Ovary (tissue), 9 donors: ENCODE results near the gene VWA3B. TPM values are rescaled to one million over a fixed set of nuclear protein-coding genes. Genes with fewer than 3 reads are reported as not detected.

ENCODE experiments used
- DNase-seq, 5 donors: peaks; one replicate each; pipeline ENCODE4 v3.0.0-alpha.2; 2019 to 2020
- H3K27ac ChIP-seq, 2 donors: fragments of 200-600 bp; one replicate each; pipeline versions ENCODE4 v1.5.1 to v1.8.0; 2019 to 2022
- H3K27me3 ChIP-seq: fragments of 200-600 bp; one replicate; pipeline ENCODE4 v1.8.0; 2022
- H3K36me3 ChIP-seq: fragments of 200-600 bp; sonication (generic); one replicate; pipeline ENCODE4 v1.5.1; 2019
- H3K4me1 ChIP-seq: one replicate; pipeline ENCODE4 v1.8.1; 2013; ENCODE audit warnings: mild to moderate bottlenecking, moderate library complexity; ENCODE audit not compliant: insufficient read depth
- H3K4me3 ChIP-seq: fragments of 200-600 bp; sonication (generic); one replicate; pipeline ENCODE4 v1.5.1; 2017
- H3K9me3 ChIP-seq, 2 donors: fragments of 200-600 bp in 1 of 2; sonication (generic) in 1 of 2; one replicate each; pipeline versions ENCODE4 v1.5.1 to v1.8.1; 2013 to 2019; ENCODE audit warnings: mild to moderate bottlenecking in 1 of 2, moderate library complexity in 1 of 2
- CTCF ChIP-seq, 3 donors: fragments of 450-650 bp in 2 of 3; fragments of 200-600 bp in 1 of 3; IDR thresholded peaks; one replicate each; pipeline versions ENCODE4 v1.5.1 to v1.8.0; 2016 to 2022; ENCODE audit warnings: antibody characterized with exemption in 3 of 3, mild to moderate bottlenecking in 1 of 3
- EP300 ChIP-seq: sonication (generic); formaldehyde crosslinking; IDR thresholded peaks from one replicate; pipeline ENCODE4 v1.6.1; 2017; ENCODE audit warnings: antibody characterized with exemption
- POLR2A ChIP-seq: fragments of 450-650 bp; IDR thresholded peaks from one replicate; pipeline ENCODE4 v1.6.1; 2017; ENCODE audit warnings: antibody characterized with exemption, mild to moderate bottlenecking, moderate library complexity
- WGBS, 3 donors: extraction: QIAGEN DNeasy Blood & Tissue Kit in 1 of 3; methylation state at CpG; one replicate each; pipeline versions ENCODE4 v1.1.5 to v1.1.7; 2013 to 2017; 5-methylcytosine and 5-hydroxymethylcytosine counted together
- intact Hi-C, 4 donors: fragments of 100-400 bp; cut with DNase I; formaldehyde crosslinking; loops; one replicate each; pipeline versions ENCODE4 v1.11.0 to v1.15.1; 2022 to 2023
- polyA plus RNA-seq, 2 donors: library from polyadenylated mRNA; stranded (reverse); fragments of 200-250 nt in 1 of 2; fragments of 350-450 nt in 1 of 2; fragmentation: Illumina TruSeq in 1 of 2; extraction: RNeasy Lipid Tissue Mini Kit (QIAGEN cat#74804) in 1 of 2; gene quantifications; one replicate each; pipeline ENCODE4 v1.2.3, GENCODE V29; 2013 to 2014
- total RNA-seq, 7 donors: library from RNA; depleted of rRNA in 2 of 7; stranded (reverse); fragments of >200 nt in 2 of 7; fragmentation: NEBNext Ultra II Directional in 3 of 7; extraction: Animal tissue kit (Norgen Biotek cat#: 25700) in 3 of 7; gene quantifications; one replicate each; pipeline versions ENCODE4 v1.1.0 to v1.2.4, GENCODE V29; 2016 to 2023
- donor health status: DM: no; HTN: no; CAD: no; lungs with moderate emphysema.
- donor health status: DM: no; HTN: no; CAD: no.
- donor health status: Bipolar disorder and iron deficiency.
- donor health status: DM: yes; HTN: yes; CAD: no.
- donor health status: DM: no; HTN: no; CAD: no.
- donor health status: DM: yes; HTN: yes; CAD: no.

Gene VWA3B
- total and polyA plus RNA-seq, 9 donors, result 0.56 to 15.7 (median 1.1) TPM

- Histone ChIP-seq H3K36me3 (no peaks in the 10 kb centered on the region), H3K4me1 (no peaks in the 10 kb centered on the region), H3K27me3 (no peaks in the 10 kb centered on the region), H3K27ac (no peak overlapping the region), H3K4me3 (no peak overlapping the region), H3K9me3 (no peaks in the 10 kb centered on the region)
- TF ChIP-seq EP300, result no peak
- TF ChIP-seq POLR2A, result no peak
- no peak for TF ChIP-seq CTCF (IDR thresholded peaks at IDR 0.05)
- WGBS, 3 donors, result 93 to 98% (median 96%) methylated on average over 3 of the region's 3 CpGs
- intact Hi-C loops, result no loop called here
- DNase-seq, result no peak
Observed at GRCh38 chr2:98181346-98181745, 94.4 kb downstream of the VWA3B start.

- Histone ChIP-seq H3K9me3 (no peaks in the 10 kb centered on the region), H3K27me3 (no peaks in the 10 kb centered on the region), H3K4me1 (no peaks in the 10 kb centered on the region), H3K27ac (no peak overlapping the region), H3K36me3 (no peaks in the 10 kb centered on the region), H3K4me3 (no peak overlapping the region)
- TF ChIP-seq EP300, result no peak
- no peak for TF ChIP-seq POLR2A
- TF ChIP-seq CTCF (IDR thresholded peaks at IDR 0.05), result no peak
- DNase-seq, result no peak
- 56 to 70% (median 66%) methylated on average over 5 of the region's 5 CpGs for WGBS, 3 donors
- intact Hi-C loops, result no loop called here
Observed at GRCh38 chr2:98185801-98186200, 98.8 kb downstream of the VWA3B start.

- Histone ChIP-seq H3K27me3 (no peaks in the 10 kb centered on the region), H3K9me3 (no peaks in the 10 kb centered on the region), H3K27ac (no peak overlapping the region), H3K4me3 (no peak overlapping the region), H3K4me1 (no peaks in the 10 kb centered on the region), H3K36me3 (no peaks in the 10 kb centered on the region)
- intact Hi-C loops, result no loop called here
- 91 to 94% (median 92%) methylated on average over 9 of the region's 9 CpGs for WGBS, 3 donors
- no peak for DNase-seq
- TF ChIP-seq EP300 (no peak), POLR2A (no peak), CTCF (IDR thresholded peaks at IDR 0.05) (no peak)
Observed at GRCh38 chr2:98187194-98187593, 100.2 kb downstream of the VWA3B start.

GRCh38 chr2:98188351-98189046 is 101.5 kb downstream of the VWA3B start:
- no peak for TF ChIP-seq EP300
- no peak for TF ChIP-seq POLR2A
- TF ChIP-seq CTCF (IDR thresholded peaks at IDR 0.05), result no peak

More at GRCh38 chr2:98188351-98189046, 101.5 kb downstream of the VWA3B start:
- H3K4me1 ChIP-seq, result no peaks in the 10 kb centered on the region
- DNase-seq, result no peak
- intact Hi-C loops, result no loop called here
- H3K9me3 ChIP-seq, result no peaks in the 10 kb centered on the region
- 72 to 76% (median 74%) methylated on average over 4 of the region's 4 CpGs for WGBS, 3 donors
- no peak overlapping the region for H3K27ac ChIP-seq
- H3K36me3 ChIP-seq, result no peaks in the 10 kb centered on the region
- H3K27me3 ChIP-seq, result no peaks in the 10 kb centered on the region
- no peak overlapping the region for H3K4me3 ChIP-seq
